H1 (cell line): ENCODE data around the gene RDH16. TPM values are rescaled to one million over a fixed set of nuclear protein-coding genes. Genes with fewer than 3 reads are reported as not detected.

Experiments
- CTCF ChIA-PET: fragments of 300-600 bp; sonication (Branson Sonifier 250); formaldehyde crosslinking; loops from one replicate; lab custom pipeline; 2021; ENCODE audit not compliant: partially characterized antibody; lab: Charles Lee
- POLR2A ChIA-PET: fragments of 300-600 bp; sonication (Branson Sonifier 250); formaldehyde crosslinking; loops from one replicate; lab custom pipeline; 2021; ENCODE audit warnings: inconsistent platforms; ENCODE audit not compliant: partially characterized antibody; lab: Charles Lee
- DNase-seq, 2 experiments: peaks; one replicate each; pipeline versions ENCODE4 v3.0.0 to v3.0.0-alpha.2; 2010 to 2022; ENCODE audit warnings: low spot score in 2 of 2, low read depth in 1 of 2, mixed read lengths in 1 of 2
- FAIRE-seq: peaks from 2 replicates; lab custom pipeline; 2011; peaks lifted over from hg19 to GRCh38; lab: Jason Lieb, UNC
- H2AFZ ChIP-seq: 2 replicates; pipeline ENCODE4 v1.8.1; 2012; ENCODE audit warnings: low read length, inconsistent platforms
- H2AK5ac ChIP-seq: 2 replicates; pipeline ENCODE4 v1.6.1; 2013; ENCODE audit warnings: low read depth, low read length
- H2BK120ac ChIP-seq: replicated peaks from 2 replicates; pipeline ENCODE3; 2013; ENCODE audit warnings: low read depth, low read length, inconsistent platforms
- H2BK12ac ChIP-seq: 2 replicates; pipeline ENCODE4 v1.6.1; 2013; ENCODE audit warnings: low read depth, low read length
- H2BK15ac ChIP-seq: 2 replicates; pipeline ENCODE4 v1.6.1; 2013; ENCODE audit warnings: low read length
- H2BK20ac ChIP-seq: 2 replicates; pipeline ENCODE4 v1.6.1; 2013; ENCODE audit warnings: low read length
- H2BK5ac ChIP-seq: 2 replicates; pipeline ENCODE4 v1.6.1; 2013; ENCODE audit warnings: low read depth, low read length
- H3K14ac ChIP-seq: 2 replicates; pipeline ENCODE4 v1.6.1; 2013; ENCODE audit warnings: inconsistent platforms; ENCODE audit not compliant: insufficient read length
- H3K18ac ChIP-seq: 2 replicates; pipeline ENCODE4 v1.6.1; 2013; ENCODE audit warnings: low read length; ENCODE audit errors: extremely low read depth
- H3K23ac ChIP-seq: 2 replicates; pipeline ENCODE4 v1.6.1; 2013; ENCODE audit warnings: inconsistent platforms; ENCODE audit not compliant: insufficient read length
- H3K23me2 ChIP-seq: 2 replicates; pipeline ENCODE4 v1.6.1; 2013; ENCODE audit warnings: low read depth, low read length
- H3K27ac ChIP-seq: 2 replicates; pipeline ENCODE4 v1.6.1; 2011; ENCODE audit warnings: low read depth, low read length, inconsistent platforms
- H3K27me3 ChIP-seq, 4 experiments: replicated peaks in 1 of 4; 1 replicate in 1 of 4; 2 replicates in 3 of 4; pipeline versions ENCODE4 v1.6.1 to v1.8.1; 2011 to 2013; ENCODE audit warnings: low read length in 3 of 4, mild to moderate bottlenecking in 3 of 4, inconsistent platforms in 2 of 4, mixed read lengths in 2 of 4, moderate library complexity in 1 of 4; ENCODE audit not compliant: control insufficient read depth in 3 of 4, insufficient read depth in 3 of 4; ENCODE audit errors: extremely low read depth in 1 of 4
- H3K36me3 ChIP-seq, 4 experiments: 2 replicates each; pipeline versions ENCODE4 v1.6.1 to v1.8.1; 2011 to 2013; ENCODE audit warnings: mild to moderate bottlenecking in 4 of 4, low read length in 3 of 4, moderate library complexity in 2 of 4, control low read depth in 1 of 4, inconsistent platforms in 1 of 4; ENCODE audit not compliant: insufficient read depth in 4 of 4, control insufficient read depth in 2 of 4
- H3K4ac ChIP-seq: replicated peaks from 2 replicates; pipeline ENCODE3; 2013; ENCODE audit warnings: low read length, low read depth, mixed read lengths, inconsistent platforms; ENCODE audit not compliant: insufficient read length
- H3K4me1 ChIP-seq, 4 experiments: replicated peaks in 1 of 4; 1 replicate in 1 of 4; 2 replicates in 3 of 4; pipeline versions ENCODE4 v1.6.1 to v1.8.1; 2011 to 2013; ENCODE audit warnings: low read length in 3 of 4, inconsistent platforms in 2 of 4, mixed read lengths in 1 of 4; ENCODE audit not compliant: insufficient read depth in 4 of 4, control insufficient read depth in 3 of 4
- H3K4me2 ChIP-seq, 2 experiments: 2 replicates each; pipeline versions ENCODE4 v1.6.1 to v1.8.1; 2011 to 2013; ENCODE audit warnings: low read depth in 2 of 2, low read length in 2 of 2, control low read depth in 1 of 2, inconsistent platforms in 1 of 2, mild to moderate bottlenecking in 1 of 2; ENCODE audit not compliant: insufficient read depth in 1 of 2
- H3K4me3 ChIP-seq, 4 experiments: fragments of 200-600, 300-600 bp in 1 of 4; sonication (generic), shearing (Covaris generic), sonication (Bioruptor Twin) in 1 of 4; 2 replicates each; pipeline versions ENCODE4 v1.5.1 to v1.8.1; 2011 to 2016; ENCODE audit warnings: low read length in 4 of 4, low read depth in 3 of 4, control low read depth in 2 of 4, inconsistent platforms in 2 of 4, mild to moderate bottlenecking in 2 of 4, mixed read lengths in 1 of 4, moderate library complexity in 1 of 4; ENCODE audit not compliant: insufficient read depth in 2 of 4; ENCODE audit errors: extremely low read depth in 1 of 4
- H3K56ac ChIP-seq: replicated peaks from 2 replicates; pipeline ENCODE3; 2013; ENCODE audit warnings: low read depth, mild to moderate bottlenecking, mixed read lengths, low read length, inconsistent platforms; ENCODE audit not compliant: insufficient read length
- H3K79me1 ChIP-seq: 2 replicates; pipeline ENCODE4 v1.6.1; 2013; ENCODE audit warnings: low read depth, low read length, control low read depth
- H3K79me2 ChIP-seq, 2 experiments: 2 replicates each; pipeline versions ENCODE4 v1.6.1 to v1.8.1; 2012 to 2013; ENCODE audit warnings: low read length in 2 of 2, mild to moderate bottlenecking in 2 of 2, inconsistent platforms in 1 of 2; ENCODE audit not compliant: insufficient read depth in 2 of 2, control insufficient read depth in 1 of 2
- H3K9ac ChIP-seq, 4 experiments: replicated peaks in 1 of 4; 1 replicate in 1 of 4; 2 replicates in 3 of 4; pipeline versions ENCODE4 v1.6.1 to v1.8.1; 2011 to 2013; ENCODE audit warnings: low read depth in 3 of 4, low read length in 3 of 4, control low read depth in 2 of 4, mild to moderate bottlenecking in 2 of 4, moderate library complexity in 2 of 4, inconsistent platforms in 1 of 4; ENCODE audit errors: extremely low read depth in 1 of 4
- H3K9me3 ChIP-seq, 2 experiments: 2 replicates each; pipeline versions ENCODE4 v1.6.1 to v1.8.1; 2012 to 2013; ENCODE audit warnings: mild to moderate bottlenecking in 2 of 2, moderate library complexity in 2 of 2, control low read depth in 1 of 2, inconsistent platforms in 1 of 2, low read depth in 1 of 2, low read length in 1 of 2, mixed read lengths in 1 of 2; ENCODE audit not compliant: insufficient read depth in 2 of 2
- H4K20me1 ChIP-seq, 2 experiments: replicated peaks in 1 of 2; 2 replicates each; pipeline versions ENCODE3 to v1.8.1; 2011 to 2013; ENCODE audit warnings: inconsistent platforms in 2 of 2, low read length in 2 of 2, mild to moderate bottlenecking in 1 of 2; ENCODE audit not compliant: insufficient read depth in 2 of 2, control insufficient read depth in 1 of 2
- H4K5ac ChIP-seq: 2 replicates; pipeline ENCODE4 v1.6.1; 2013; ENCODE audit warnings: low read length, low read depth, mixed read lengths, inconsistent platforms; ENCODE audit not compliant: insufficient read length
- H4K8ac ChIP-seq: 2 replicates; pipeline ENCODE4 v1.8.0; 2013; ENCODE audit warnings: mild to moderate bottlenecking, moderate library complexity, low read length, inconsistent platforms; ENCODE audit not compliant: insufficient read depth; ENCODE audit errors: extremely low read depth
- H4K91ac ChIP-seq: replicated peaks from 2 replicates; pipeline ENCODE3; 2013; ENCODE audit warnings: low read length, mixed read lengths, inconsistent platforms; ENCODE audit not compliant: insufficient read length
- ASH2L ChIP-seq: fragments of 200-600, 300-600 bp; sonication (generic); IDR thresholded peaks from one replicate; pipeline ENCODE4 v1.7.1; 2017; ENCODE audit warnings: low read length
- CREB1 ChIP-seq: IDR thresholded peaks from 2 replicates; pipeline ENCODE4 v1.6.1; 2012; ENCODE audit warnings: inconsistent platforms
- FOSL1 ChIP-seq: IDR thresholded peaks from 2 replicates; pipeline ENCODE4 v1.6.1; 2011; ENCODE audit warnings: mild to moderate bottlenecking, low read depth, low read length, moderate library complexity; ENCODE audit not compliant: insufficient read depth
- HDAC2 ChIP-seq, 2 experiments: fragments of 300-600 bp in 1 of 2; sonication (generic) in 1 of 2; IDR thresholded peaks; 2 replicates each; pipeline ENCODE4 v1.6.1; 2011 to 2012; ENCODE audit warnings: low read depth in 2 of 2, low read length in 2 of 2, mild to moderate bottlenecking in 2 of 2, moderate library complexity in 2 of 2, borderline replicate concordance in 1 of 2, inconsistent platforms in 1 of 2
- KDM1A ChIP-seq: fragments of 200-600, 300-600 bp; sonication (generic); IDR thresholded peaks from 2 replicates; pipeline ENCODE4 v1.7.1; 2016; ENCODE audit warnings: mild to moderate bottlenecking, low read length, borderline replicate concordance
- KDM4A ChIP-seq: IDR thresholded peaks from one replicate; pipeline ENCODE4 v1.7.1; 2012; ENCODE audit warnings: low read depth, mild to moderate bottlenecking, moderate library complexity, low read length, inconsistent platforms; ENCODE audit not compliant: severe bottlenecking
- PHF8 ChIP-seq: fragments of 200-600 bp; sonication (generic); conservative IDR thresholded peaks from 2 replicates; pipeline ENCODE4 v1.7.1; 2012; ENCODE audit warnings: low read depth, mild to moderate bottlenecking, inconsistent platforms, low read length, moderate library complexity
- POLR2A ChIP-seq, 2 experiments: IDR thresholded peaks; 1 replicate in 1 of 2; 2 replicates in 1 of 2; pipeline ENCODE4 v1.6.1; 2011; ENCODE audit warnings: low read depth in 2 of 2, low read length in 2 of 2, mild to moderate bottlenecking in 2 of 2; ENCODE audit errors: control extremely low read depth in 1 of 2
- USF2 ChIP-seq: IDR thresholded peaks from 2 replicates; pipeline ENCODE4 v1.6.1; 2011; ENCODE audit warnings: low read length, improper control_type of control experiment
- WGBS, 2 experiments: shearing (Covaris generic) in 1 of 2; methylation state at CpG; one replicate each; pipeline versions ENCODE4 v1.1.6 to v1.1.7; 2013 to 2015; ENCODE audit warnings: low lambda C conversion rate in 2 of 2, mixed read lengths in 2 of 2, inconsistent platforms in 1 of 2, low coverage in 1 of 2, missing lambda C conversion rate in 1 of 2; ENCODE audit not compliant: insufficient replicate concordance in 2 of 2, insufficient coverage in 1 of 2, insufficient read length in 1 of 2; ENCODE audit errors: extremely low coverage in 1 of 2, missing lambda C conversion rate in 1 of 2; 5-methylcytosine and 5-hydroxymethylcytosine counted together
- polyA plus RNA-seq, 7 experiments: library from polyadenylated mRNA; depleted of rRNA in 3 of 7; stranded (reverse) in 5 of 7; unstranded in 2 of 7; fragments of >200 nt in 5 of 7; fragments of 200-250 nt in 2 of 7; gene quantifications; 1 replicate in 5 of 7; 2 replicates in 1 of 7; 4 replicates in 1 of 7; pipeline versions ENCODE4 v1.2.1 to v1.2.3, GENCODE V29; 2011 to 2013; ENCODE audit warnings: missing spikeins in 2 of 7, mixed read lengths in 2 of 7
- total RNA-seq: library from RNA; stranded (reverse); fragmentation: NEBNext Ultra II Directional; extraction: Animal tissue kit (Norgen Biotek cat#: 25700); gene quantifications from 2 replicates; pipeline ENCODE4 v1.2.1, GENCODE V29; 2021

RDH16 gene
- total and polyA plus RNA-seq, 2 of the 8 experiments (the other 6 are each of a cell fraction or from before 2014, with no cell fraction given) = 0.30 to 0.79 TPM

GRCh38 chr12:56941299-56942017, 15.9 kb downstream of the RDH16 start:
- WGBS, 2 experiments = 75% methylated on average over 3 of the region's 3 CpGs; no CpG with 5 or more reads in 1 of the 2 experiments
- ChIA-PET CTCF (interaction anchor here (0.6 kb wide), 1 partner anchor 8 kb away, joined by 3 read pairs; no protein-coding TSS in a partner anchor), POLR2A (no interaction called here)
- no peak overlapping the region for H4K8ac ChIP-seq
- H3K14ac ChIP-seq = no peak overlapping the region
- no peaks in the 10 kb centered on the region for H3K23me2 ChIP-seq
- no peak overlapping the region for H3K18ac ChIP-seq
- no peak overlapping the region for H2BK20ac ChIP-seq
- no peak overlapping the region for H4K91ac ChIP-seq
- H4K5ac ChIP-seq = no peak overlapping the region
- no peak for FAIRE-seq
- no peaks in the 10 kb centered on the region for H3K4me1 ChIP-seq
- H2AFZ ChIP-seq = no peak overlapping the region
- H3K9ac ChIP-seq = no peak overlapping the region
- no peaks in the 10 kb centered on the region for H3K79me1 ChIP-seq
- H2BK5ac ChIP-seq = no peak overlapping the region
- H3K4ac ChIP-seq = no peak overlapping the region
- DNase-seq = peak in 1 of 2 experiments; percentile 23
- no peak overlapping the region for H3K23ac ChIP-seq
- H4K20me1 ChIP-seq = no peaks in the 10 kb centered on the region
- H2BK12ac ChIP-seq = no peak overlapping the region
- H3K36me3 ChIP-seq = no peaks in the 10 kb centered on the region
- H3K27me3 ChIP-seq = no peaks in the 10 kb centered on the region
- no peak overlapping the region for H3K4me3 ChIP-seq
- H3K4me2 ChIP-seq = no peak overlapping the region
- TF ChIP-seq KDM4A = no peak
- no peak for TF ChIP-seq CREB1
- no peak for TF ChIP-seq POLR2A (IDR thresholded peaks at IDR 0.05; ENCODE audit: control extremely low read depth in 1 of 2, low read depth in 2 of 2, low read length in 2 of 2)
- no peak for TF ChIP-seq FOSL1
- no peak for TF ChIP-seq ASH2L
- TF ChIP-seq PHF8 = no peak
- no peak for TF ChIP-seq HDAC2 (IDR thresholded peaks at IDR 0.05; ENCODE audit: borderline replicate concordance in 1 of 2, low read depth in 2 of 2, low read length in 2 of 2)
- no peak for TF ChIP-seq USF2
- no peak for TF ChIP-seq KDM1A
- H3K27ac ChIP-seq = no peak overlapping the region
- H3K9me3 ChIP-seq = peaks cover 3 to 6% of the 10 kb centered on the region in 2 experiments; a peak in 2 of 4 replicates
- no peak overlapping the region for H2BK15ac ChIP-seq
- no peak overlapping the region for H2BK120ac ChIP-seq
- H3K79me2 ChIP-seq = no peaks in the 10 kb centered on the region
- no peak overlapping the region for H2AK5ac ChIP-seq
- no peak overlapping the region for H3K56ac ChIP-seq
